GM12891 (cell line): ENCODE measurements around the gene DEPP1.

ENCODE experiments used
- POLR2A ChIP-seq: IDR thresholded peaks from 2 replicates; pipeline ENCODE4 v1.6.1; 2011; ENCODE audit warnings: low read depth, low read length, control low read depth
- POLR2AphosphoS5 ChIP-seq: IDR thresholded peaks from 2 replicates; pipeline ENCODE4 v1.6.1; 2011; ENCODE audit warnings: low read depth, low read length, control low read depth
- SPI1 ChIP-seq: IDR thresholded peaks from 2 replicates; pipeline ENCODE4 v1.6.1; 2011; ENCODE audit warnings: low read depth, low read length, control low read depth
- TAF1 ChIP-seq: IDR thresholded peaks from 2 replicates; pipeline ENCODE4 v1.6.1; 2011; ENCODE audit warnings: low read depth, low read length, control low read depth

- TF ChIP-seq POLR2A (no peak), TAF1 (no peak), SPI1 (peak; percentile 84), POLR2AphosphoS5 (no peak)
Measured at GRCh38 chr10:44968091-44968490, 10.5 kb downstream of the DEPP1 start.
